Neural progenitor cell (in vitro differentiated cells): ENCODE measurements around the gene TAS1R1.

ENCODE experiments used
- CTCF ChIP-seq: fragments of 200-600 bp; sonication (generic); IDR thresholded peaks from 2 replicates; pipeline ENCODE4 v1.5.1; 2017; ENCODE audit warnings: antibody characterized with exemption, mild to moderate bottlenecking
- EZH2 ChIP-seq: fragments of 200-600 bp; sonication (generic); IDR thresholded peaks from 2 replicates; pipeline ENCODE4 v1.6.1; 2017; ENCODE audit warnings: antibody characterized with exemption, mild to moderate bottlenecking, moderate library complexity
- EZH2phosphoT487 ChIP-seq: fragments of 200-600 bp; sonication (generic); IDR thresholded peaks from 2 replicates; pipeline ENCODE4 v1.6.1; 2017; ENCODE audit warnings: antibody characterized with exemption

- TF ChIP-seq EZH2 (no peak), CTCF (no peak), EZH2phosphoT487 (no peak)
Observed at GRCh38 chr1:6596351-6596750, 41.2 kb downstream of the TAS1R1 start.
